Lower leg skin (tissue), 3 donors: ENCODE data around the gene BICD2.

Source experiments
- POLR2A ChIP-seq, 2 donors: fragments of 450-650 bp; IDR thresholded peaks; one replicate each; pipeline ENCODE4 v1.6.1; 2016 to 2017; ENCODE audit warnings: antibody characterized with exemption in 2 of 2, mild to moderate bottlenecking in 1 of 2, moderate library complexity in 1 of 2
- TF ChIP-seq, protein P1 (sequence below), 3 donors: fragments of 450-650 bp; IDR thresholded peaks; one replicate each; pipeline ENCODE4 v1.5.1; 2016; ENCODE audit warnings: antibody characterized with exemption in 3 of 3, mild to moderate bottlenecking in 3 of 3, moderate library complexity in 2 of 3

GRCh38 chr9:92671323-92671722 is 93.3 kb downstream of the BICD2 start:
- TF ChIP-seq, protein P1, sequence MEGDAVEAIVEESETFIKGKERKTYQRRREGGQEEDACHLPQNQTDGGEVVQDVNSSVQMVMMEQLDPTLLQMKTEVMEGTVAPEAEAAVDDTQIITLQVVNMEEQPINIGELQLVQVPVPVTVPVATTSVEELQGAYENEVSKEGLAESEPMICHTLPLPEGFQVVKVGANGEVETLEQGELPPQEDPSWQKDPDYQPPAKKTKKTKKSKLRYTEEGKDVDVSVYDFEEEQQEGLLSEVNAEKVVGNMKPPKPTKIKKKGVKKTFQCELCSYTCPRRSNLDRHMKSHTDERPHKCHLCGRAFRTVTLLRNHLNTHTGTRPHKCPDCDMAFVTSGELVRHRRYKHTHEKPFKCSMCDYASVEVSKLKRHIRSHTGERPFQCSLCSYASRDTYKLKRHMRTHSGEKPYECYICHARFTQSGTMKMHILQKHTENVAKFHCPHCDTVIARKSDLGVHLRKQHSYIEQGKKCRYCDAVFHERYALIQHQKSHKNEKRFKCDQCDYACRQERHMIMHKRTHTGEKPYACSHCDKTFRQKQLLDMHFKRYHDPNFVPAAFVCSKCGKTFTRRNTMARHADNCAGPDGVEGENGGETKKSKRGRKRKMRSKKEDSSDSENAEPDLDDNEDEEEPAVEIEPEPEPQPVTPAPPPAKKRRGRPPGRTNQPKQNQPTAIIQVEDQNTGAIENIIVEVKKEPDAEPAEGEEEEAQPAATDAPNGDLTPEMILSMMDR (IDR thresholded peaks at IDR 0.05), result no peak
- no peak for TF ChIP-seq POLR2A (IDR thresholded peaks at IDR 0.05)
